ENCODE results near the gene SPEM1.

SPEM1 gene

GRCh38 chr17:7410634-7411426 is 9.3 kb upstream of the SPEM1 start:
- DNase-seq (ENCODE audit: low read depth, low spot score) = no peak
- no peak for TF ChIP-seq CTCF (IDR thresholded peaks at IDR 0.05; ENCODE audit: low read depth, low read length)
- in situ Hi-C loops (cut with HindIII; ENCODE audit: low sequenced_read_pairs) = no loop called here
- H3K4me3 ChIP-seq (ENCODE audit: low read depth, low read length) = no peak overlapping the region

- no peak for DNase-seq (ENCODE audit: low read depth, low spot score)
- no peak overlapping the region for H3K4me3 ChIP-seq (ENCODE audit: low read depth, low read length)
- no peak for TF ChIP-seq CTCF (IDR thresholded peaks at IDR 0.05; ENCODE audit: low read depth, low read length)
- in situ Hi-C loops (cut with HindIII; ENCODE audit: low sequenced_read_pairs) = no loop called here
Observed at GRCh38 chr17:7411427-7411750, 8.7 kb upstream of the SPEM1 start.

GRCh38 chr17:7413346-7413985 is 6.7 kb upstream of the SPEM1 start:
- TF ChIP-seq CTCF (IDR thresholded peaks at IDR 0.05; ENCODE audit: low read depth, low read length) = no peak
- DNase-seq (ENCODE audit: low read depth, low spot score) = peak; percentile 11
- no peak overlapping the region for H3K4me3 ChIP-seq (ENCODE audit: low read depth, low read length)
- in situ Hi-C loops (cut with HindIII; ENCODE audit: low sequenced_read_pairs) = no loop called here

- H3K4me3 ChIP-seq (ENCODE audit: low read depth, low read length) = no peak overlapping the region
- in situ Hi-C loops (cut with HindIII; ENCODE audit: low sequenced_read_pairs) = no loop called here
- TF ChIP-seq CTCF (IDR thresholded peaks at IDR 0.05; ENCODE audit: low read depth, low read length) = no peak
- no peak for DNase-seq (ENCODE audit: low read depth, low spot score)
Observed at GRCh38 chr17:7414837-7415236, 5.3 kb upstream of the SPEM1 start.

GRCh38 chr17:7415784-7416183 is 4.3 kb upstream of the SPEM1 start:
- in situ Hi-C loops (cut with HindIII; ENCODE audit: low sequenced_read_pairs) = no loop called here
- no peak overlapping the region for H3K4me3 ChIP-seq (ENCODE audit: low read depth, low read length)
- no peak for TF ChIP-seq CTCF (IDR thresholded peaks at IDR 0.05; ENCODE audit: low read depth, low read length)
- no peak for DNase-seq (ENCODE audit: low read depth, low spot score)

GRCh38 chr17:7416323-7416722 is 3.8 kb upstream of the SPEM1 start:
- DNase-seq (ENCODE audit: low read depth, low spot score) = no peak

More at GRCh38 chr17:7416323-7416722, 3.8 kb upstream of the SPEM1 start:
- no peak overlapping the region for H3K4me3 ChIP-seq (ENCODE audit: low read depth, low read length)
- peak; percentile 1 for TF ChIP-seq CTCF (IDR thresholded peaks at IDR 0.05; ENCODE audit: low read depth, low read length)
- in situ Hi-C loops (cut with HindIII; ENCODE audit: low sequenced_read_pairs) = no loop called here
